Left renal cortex interstitium (tissue), 4 donors: Measurements from ENCODE around the gene SPATA9. TPM values are rescaled to one million over a fixed set of nuclear protein-coding genes. Genes with fewer than 3 reads are reported as not detected.
"Not testable (repeated sequence)": the region's sequence is repeated elsewhere in the genome, so short reads cannot be mapped to it uniquely, and the experiment has no call there.

Source experiments
- DNase-seq, 4 donors: peaks; one replicate each; pipeline ENCODE4 v3.0.0-alpha.2; 2013; ENCODE audit warnings: low read depth in 4 of 4, low spot score in 2 of 4, missing footprints in 1 of 4
- polyA plus RNA-seq, 4 donors: library from polyadenylated mRNA; unstranded; fragments of 120-200 nt; gene quantifications; one replicate each; pipeline ENCODE4 v1.2.1, GENCODE V29; 2013; ENCODE audit not compliant: insufficient read length in 4 of 4

The SPATA9 gene
- polyA plus RNA-seq, 4 donors = 1.1 to 2.3 (median 1.9) TPM

- no peak for DNase-seq
Measured at GRCh38 chr5:95718203-95718602, 35.4 kb upstream of the SPATA9 start.

DNA sequence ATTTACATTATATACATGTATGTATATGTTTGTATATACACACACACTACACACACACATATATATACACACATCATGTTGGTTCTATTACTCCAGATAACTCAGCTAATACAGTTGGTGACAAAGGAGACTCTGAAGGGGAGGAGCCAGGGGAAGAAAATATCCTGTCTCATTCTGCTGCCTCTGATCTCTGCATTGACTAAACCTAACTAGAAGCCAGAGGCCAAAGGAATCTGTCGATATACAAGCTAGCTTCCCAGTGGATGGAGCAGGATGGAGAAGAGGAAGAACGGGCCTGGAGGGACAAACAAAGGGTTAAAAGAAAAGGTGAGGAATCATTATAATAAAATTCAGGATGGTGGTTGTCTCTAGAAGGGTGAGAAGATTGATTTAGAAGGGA, 34.6 kb upstream of the SPATA9 start:
- DNase-seq = no peak

- DNase-seq = no peak
Measured at GRCh38 chr5:95715799-95716461, 33.1 kb upstream of the SPATA9 start.

DNA sequence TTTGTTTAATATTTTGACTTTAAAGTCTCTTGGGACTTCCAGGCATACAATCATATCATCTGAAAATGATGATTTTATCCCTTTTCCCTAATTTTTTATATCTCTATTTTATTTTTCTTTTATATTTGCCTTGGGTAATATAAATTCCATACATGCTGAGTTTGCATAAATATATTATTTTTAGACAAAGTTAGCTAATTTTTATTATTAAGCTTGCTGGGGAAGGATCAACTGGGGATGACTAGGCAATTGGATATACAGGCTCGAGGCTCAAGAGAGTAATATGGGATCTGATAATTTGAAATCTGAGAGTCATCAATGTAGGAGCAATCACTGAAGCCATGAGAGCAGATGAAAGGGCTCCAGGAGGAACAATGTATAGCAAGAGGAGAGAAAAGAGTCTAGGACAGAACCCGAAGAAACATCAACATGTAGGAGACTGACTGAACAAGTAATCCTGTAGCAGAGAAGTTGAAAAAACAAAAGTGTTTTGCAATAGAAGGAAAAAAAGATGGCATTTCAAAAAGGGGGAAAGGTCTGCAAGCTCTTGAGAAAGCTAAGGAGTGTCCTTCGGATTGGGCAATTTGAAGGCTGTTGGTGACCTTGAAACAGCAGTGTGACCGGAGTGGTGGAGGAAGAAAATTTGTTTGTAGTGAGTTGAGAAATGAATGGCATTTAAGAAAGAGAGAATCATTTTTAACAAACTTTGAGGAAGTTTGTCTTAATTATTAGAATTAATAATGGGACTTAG, 31.3 kb upstream of the SPATA9 start:
- no peak for DNase-seq

DNA sequence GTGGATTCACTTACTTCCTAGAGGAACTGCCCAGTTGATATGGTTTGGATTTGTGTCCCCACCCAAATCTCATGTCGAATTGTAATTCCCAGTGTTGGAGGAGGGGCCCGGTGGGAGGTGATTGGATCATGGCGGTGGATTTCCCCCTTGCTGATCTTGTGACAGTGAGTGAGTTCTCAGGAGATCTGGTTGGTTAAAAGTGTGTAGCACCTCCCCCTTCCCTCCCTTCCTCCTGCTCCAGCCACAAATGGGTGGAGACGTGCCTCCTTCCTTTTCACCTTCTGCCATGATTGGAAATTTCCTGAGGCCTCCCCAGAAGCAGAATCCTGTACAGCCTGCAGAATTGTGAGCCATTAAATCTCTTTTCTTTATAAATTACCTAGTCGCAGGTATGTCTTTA, 30.5 kb upstream of the SPATA9 start:
- not testable (repeated sequence) for DNase-seq

- no peak for DNase-seq
Measured at GRCh38 chr5:95712347-95712958, 29.7 kb upstream of the SPATA9 start.

- no peak for DNase-seq
Measured at GRCh38 chr5:95711501-95712346, 28.9 kb upstream of the SPATA9 start.

GRCh38 chr5:95710651-95711500, 28.1 kb upstream of the SPATA9 start:
- not testable (repeated sequence) for DNase-seq

DNA sequence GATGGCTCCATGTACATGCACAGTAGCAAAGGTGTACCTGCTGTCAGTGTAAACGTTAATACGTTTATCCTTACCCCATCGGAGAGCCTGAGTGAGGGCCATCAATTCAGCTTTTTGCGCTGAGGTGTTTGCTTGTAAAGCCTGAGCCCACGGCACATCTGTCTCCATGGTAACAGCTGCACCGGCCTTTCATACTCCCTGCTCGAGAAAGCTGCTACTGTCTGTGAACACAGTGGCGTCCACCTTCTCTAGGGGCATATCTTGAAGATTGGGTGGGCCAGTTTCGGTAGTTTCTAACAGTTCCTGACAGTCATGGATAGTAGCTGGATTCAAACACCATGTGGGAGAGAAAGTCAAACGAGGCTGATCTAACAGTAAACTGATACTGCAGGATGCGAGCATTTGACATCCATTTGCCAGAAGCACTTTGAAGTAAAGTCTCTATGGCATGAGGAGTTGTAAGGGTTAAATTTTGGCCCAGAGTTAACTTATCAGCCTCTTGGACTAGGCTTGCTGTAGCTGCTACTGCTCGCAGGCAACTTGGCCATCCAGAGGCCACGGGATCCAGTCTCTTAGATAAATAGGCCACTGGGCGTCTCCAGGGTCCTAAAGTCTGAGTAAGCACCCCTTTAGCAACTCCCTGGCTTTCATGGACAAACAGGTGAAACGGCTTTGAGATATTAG, 27.3 kb upstream of the SPATA9 start:
- DNase-seq = no peak

DNA sequence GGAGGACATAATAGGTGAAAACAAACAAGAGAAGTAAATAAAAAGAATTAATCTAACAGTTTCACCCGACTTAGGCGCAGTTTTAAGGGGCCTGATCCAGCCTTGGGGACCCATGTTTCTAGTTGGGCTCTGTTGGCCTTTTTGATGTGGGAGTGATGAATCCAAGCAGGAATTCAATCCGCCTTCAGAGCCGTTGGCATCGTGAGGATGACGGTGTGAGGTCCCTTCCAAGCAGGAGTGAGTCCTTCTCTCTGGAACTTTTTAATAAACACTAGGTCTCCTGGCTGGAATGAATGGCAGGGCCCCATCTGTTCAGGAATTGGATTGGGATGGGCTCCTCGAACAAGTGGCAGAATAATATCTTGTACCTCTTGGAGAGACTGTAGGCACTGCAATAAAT, 26.1 kb upstream of the SPATA9 start:
- no peak for DNase-seq

DNA sequence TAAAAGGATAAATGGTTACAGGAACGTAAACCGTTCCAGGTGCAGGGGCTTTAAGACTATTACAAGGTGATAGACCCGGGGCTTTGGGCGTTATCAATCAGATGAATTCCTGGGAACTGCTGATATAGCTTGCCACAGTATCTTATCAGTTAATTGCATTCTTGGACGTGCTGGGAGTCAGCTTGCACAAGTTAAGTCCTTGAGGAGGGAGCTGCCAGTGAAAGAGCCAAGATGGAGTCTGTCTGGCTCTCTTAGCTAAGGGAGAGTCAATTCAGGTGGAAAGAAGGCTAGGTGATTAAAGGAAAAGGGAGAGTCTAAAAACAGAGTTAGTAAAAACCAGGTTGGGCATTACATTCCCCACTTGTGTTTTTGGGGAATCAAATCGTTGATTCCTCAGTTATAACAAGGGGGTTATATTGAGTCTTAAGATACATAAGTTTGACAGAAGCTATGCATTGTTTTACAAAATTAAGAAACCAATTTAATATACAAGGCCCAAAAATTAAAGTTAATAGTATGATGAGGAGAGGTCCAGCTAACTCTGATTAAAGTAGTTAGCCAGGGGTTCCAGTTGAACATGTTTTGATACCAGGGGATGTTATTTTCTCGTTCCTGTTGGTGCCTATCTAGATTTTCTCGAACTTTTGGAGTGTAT, 24.9 kb upstream of the SPATA9 start:
- not testable (repeated sequence) for DNase-seq

- DNase-seq = no peak
Measured at GRCh38 chr5:95707055-95707454, 24.3 kb upstream of the SPATA9 start.

DNA sequence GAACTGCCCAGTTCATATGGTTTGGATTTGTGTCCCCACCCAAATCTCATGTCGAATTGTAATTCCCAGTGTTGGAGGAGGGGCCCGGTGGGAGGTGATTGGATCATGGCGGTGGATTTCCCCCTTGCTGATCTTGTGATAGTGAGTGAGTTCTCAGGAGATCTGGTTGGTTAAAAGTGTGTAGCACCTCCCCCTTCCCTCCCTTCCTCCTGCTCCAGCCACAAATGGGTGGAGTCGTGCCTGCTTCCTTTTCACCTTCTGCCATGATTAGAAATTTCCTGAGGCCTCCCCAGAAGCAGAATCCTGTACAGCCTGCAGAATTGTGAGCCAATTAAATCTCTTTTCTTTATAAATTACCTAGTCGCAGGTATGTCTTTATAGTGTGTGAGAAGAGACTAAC, 23.4 kb upstream of the SPATA9 start:
- not testable (repeated sequence) for DNase-seq

DNA sequence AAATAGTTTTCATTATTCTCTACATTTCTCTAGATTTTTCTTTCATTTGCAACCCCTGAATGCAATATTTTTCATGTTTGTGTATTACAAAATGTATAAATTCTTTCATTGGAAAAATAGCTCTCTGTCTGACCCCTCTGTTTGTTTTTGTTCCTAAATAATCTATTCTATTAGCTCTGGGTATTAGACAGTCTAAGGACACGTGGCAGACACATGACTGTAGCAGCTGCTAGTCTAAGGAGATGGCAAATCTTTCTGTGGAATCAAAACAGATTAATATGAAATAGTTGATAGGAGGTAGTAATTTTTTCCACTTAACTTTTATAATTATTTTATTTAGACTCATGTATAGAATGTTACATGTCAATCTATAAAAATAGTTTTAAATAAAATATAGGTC, 21.4 kb upstream of the SPATA9 start:
- DNase-seq = no peak

- no peak for DNase-seq
Measured at GRCh38 chr5:95701074-95701473, 18.3 kb upstream of the SPATA9 start.

DNA sequence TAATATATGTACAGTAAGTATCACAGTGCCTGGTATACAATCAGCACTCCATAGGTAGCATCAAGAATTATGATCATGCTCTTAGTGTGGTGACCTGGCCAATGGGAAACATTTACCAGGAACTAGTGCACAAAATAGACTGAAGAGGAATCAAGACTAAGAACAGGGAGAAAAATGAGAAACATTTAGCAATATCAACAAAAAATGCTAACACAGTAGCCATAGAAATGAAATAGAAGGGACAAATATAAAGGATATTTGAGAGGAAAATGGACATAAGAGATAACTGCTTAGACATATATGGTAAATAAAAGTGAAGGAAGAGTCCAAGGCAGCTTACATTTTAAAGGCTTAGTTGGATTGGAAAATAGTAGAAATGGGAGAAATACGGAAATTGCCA, 16.5 kb upstream of the SPATA9 start:
- no peak for DNase-seq

- DNase-seq = peak in 1 of 4 donors; percentile 21
Measured at GRCh38 chr5:95697781-95698681, 15.2 kb upstream of the SPATA9 start.

- DNase-seq = no peak
Measured at GRCh38 chr5:95690333-95690732, 7.5 kb upstream of the SPATA9 start.
